Lung (tissue), 12 donors: ENCODE results near the gene TJP1. TPM values are rescaled to one million over a fixed set of nuclear protein-coding genes. Genes with fewer than 3 reads are reported as not detected.
"Not testable (repeated sequence)": the region's sequence is repeated elsewhere in the genome, so short reads cannot be mapped to it uniquely, and the experiment has no call there.

Experiments used
- ATAC-seq: fragments of 200-7000 bp; cut with Tn5 transposase; one replicate; pipeline ENCODE4 v1.9.1; 2020; ENCODE audit warnings: moderate number of reproducible peaks; ENCODE audit not compliant: insufficient read depth, low FRiP score
- DNase-seq, 3 donors: peaks; one replicate each; pipeline ENCODE4 v3.0.0-alpha.2; 2013 to 2017
- H3K27ac ChIP-seq, 2 donors: one replicate each; pipeline ENCODE4 v1.5.1; 2013; ENCODE audit warnings: mild to moderate bottlenecking in 2 of 2, moderate library complexity in 2 of 2, control low read depth in 1 of 2, inconsistent platforms in 1 of 2, low read depth in 1 of 2, low read length in 1 of 2
- H3K27me3 ChIP-seq, 3 donors: one replicate each; pipeline ENCODE4 v1.5.1; 2013; ENCODE audit warnings: low read length in 2 of 3; ENCODE audit not compliant: control insufficient read depth in 3 of 3, insufficient read depth in 3 of 3
- H3K36me3 ChIP-seq, 4 donors: one replicate each; pipeline ENCODE4 v1.5.1; 2013; ENCODE audit warnings: low read length in 4 of 4, mild to moderate bottlenecking in 1 of 4, moderate library complexity in 1 of 4; ENCODE audit not compliant: control insufficient read depth in 4 of 4, insufficient read depth in 4 of 4
- H3K4me1 ChIP-seq, 5 donors: one replicate each; pipeline ENCODE4 v1.5.1; 2013; ENCODE audit warnings: low read length in 5 of 5, mild to moderate bottlenecking in 2 of 5, moderate library complexity in 1 of 5; ENCODE audit not compliant: control insufficient read depth in 5 of 5, insufficient read depth in 5 of 5
- H3K4me3 ChIP-seq: one replicate; pipeline ENCODE4 v1.5.1; 2013; ENCODE audit warnings: mild to moderate bottlenecking, control low read depth, moderate library complexity
- H3K9ac ChIP-seq, 2 donors: one replicate each; pipeline ENCODE4 v1.5.1; 2013; ENCODE audit warnings: low read length in 2 of 2, control low read depth in 1 of 2; ENCODE audit not compliant: insufficient read depth in 1 of 2
- H3K9me3 ChIP-seq, 4 donors: one replicate each; pipeline ENCODE4 v1.5.1; 2013; ENCODE audit warnings: low read length in 3 of 4, mild to moderate bottlenecking in 1 of 4, moderate library complexity in 1 of 4; ENCODE audit not compliant: control insufficient read depth in 4 of 4, insufficient read depth in 3 of 4
- CTCF ChIP-seq: IDR thresholded peaks from 2 replicates; pipeline ENCODE4 v1.5.1; 2012; ENCODE audit warnings: mild to moderate bottlenecking; ENCODE audit errors: control extremely low read depth, extremely low read depth
- WGBS, 2 donors: extraction: QIAGEN DNeasy Blood & Tissue Kit; methylation state at CpG; one replicate each; pipeline ENCODE4 v1.1.7; 2013; 5-methylcytosine and 5-hydroxymethylcytosine counted together
- polyA plus RNA-seq, 2 donors: library from polyadenylated mRNA; stranded (reverse); fragments of 200-250 nt; gene quantifications; one replicate each; pipeline ENCODE4 v1.2.1, GENCODE V29; 2013
- total RNA-seq, 2 donors: library from RNA; depleted of rRNA in 1 of 2; stranded (reverse); fragments of >200 nt in 1 of 2; gene quantifications; one replicate each; pipeline ENCODE4 v1.2.1, GENCODE V29; 2014 to 2021
- donor health status: control.
- donor health status: control.
- donor health status: Bipolar disorder and iron deficiency.
- donor health status: healthy.
- donor health status: DM: yes; HTN: yes; CAD: no.

The TJP1 gene
- total and polyA plus RNA-seq, 4 donors = 20.6 to 211 (median 53.8) TPM

GRCh38 chr15:29819979-29820378 is 2.3 kb downstream of the TJP1 start:
- Histone ChIP-seq H3K27ac (no peak overlapping the region), H3K9me3 (peaks cover 0 to 4% (median 0%) of the 10 kb centered on the region in 4 donors), H3K4me3 (no peak overlapping the region), H3K36me3 (no peaks in the 10 kb centered on the region), H3K4me1 (peaks cover 5 to 32% (median 9%) of the 10 kb centered on the region in 5 donors), H3K27me3 (no peaks in the 10 kb centered on the region), H3K9ac (peak overlapping the region; percentile 9 to 96)
- no peak for ATAC-seq
- peak in 2 of 3 donors; percentile 52 to 64 for DNase-seq
- WGBS, 2 donors = 42 to 46% methylated on average over 4 of the region's 4 CpGs
- TF ChIP-seq CTCF = no peak

- ATAC-seq (no peak), DNase-seq (no peak)
- WGBS, 2 donors = 68 to 70% methylated on average over 10 of the region's 10 CpGs
- Histone ChIP-seq H3K27ac (no peak overlapping the region), H3K36me3 (no peaks in the 10 kb centered on the region), H3K4me3 (no peak overlapping the region), H3K27me3 (no peaks in the 10 kb centered on the region), H3K4me1 (peaks cover 5 to 30% (median 7%) of the 10 kb centered on the region in 5 donors), H3K9ac (no peak overlapping the region), H3K9me3 (peaks cover 0 to 4% (median 0%) of the 10 kb centered on the region in 4 donors)
- no peak for TF ChIP-seq CTCF
Observed at GRCh38 chr15:29818141-29818540, 4.1 kb downstream of the TJP1 start.

- WGBS, 2 donors = 81 to 91% methylated on average over 3 of the region's 3 CpGs
Observed at GRCh38 chr15:29817455-29817854, 4.8 kb downstream of the TJP1 start.

GRCh38 chr15:29815000-29815710 is 7.1 kb downstream of the TJP1 start:
- H3K27me3 ChIP-seq = no peaks in the 10 kb centered on the region
- peaks cover 4 to 49% (median 6%) of the 10 kb centered on the region in 5 donors for H3K4me1 ChIP-seq
- no peak overlapping the region for H3K4me3 ChIP-seq
- H3K9me3 ChIP-seq = no peaks in the 10 kb centered on the region
- 44 to 48% methylated on average over 3 of the region's 3 CpGs for WGBS, 2 donors
- peak overlapping the region; percentile 45 to 59 for H3K27ac ChIP-seq
- no peak for TF ChIP-seq CTCF
- no peak overlapping the region for H3K9ac ChIP-seq
- peak in 2 of 3 donors; percentile 47 to 66 for DNase-seq
- H3K36me3 ChIP-seq = no peaks in the 10 kb centered on the region
- no peak for ATAC-seq

More at GRCh38 chr15:29817455-29817854, 4.8 kb downstream of the TJP1 start:
- H3K27me3 ChIP-seq, H3K4me3 ChIP-seq, H3K36me3 ChIP-seq, H3K27ac ChIP-seq, ATAC-seq, H3K9ac ChIP-seq, DNase-seq, H3K9me3 ChIP-seq: not testable (repeated sequence)
- peaks cover 4 to 27% (median 7%) of the 10 kb centered on the region in 5 donors for H3K4me1 ChIP-seq
